HUES64 (cell line): ENCODE measurements around the gene HTRA2.
A peak's percentile ranks its signal among the peaks of the same experiment; 100 is the strongest.

Source experiments
- H3K27ac ChIP-seq: 2 replicates; pipeline ENCODE4 v1.7.0; 2013; ENCODE audit warnings: low read depth, low read length, inconsistent platforms
- H3K27me3 ChIP-seq: 2 replicates; pipeline ENCODE4 v1.6.1; 2013; ENCODE audit warnings: mild to moderate bottlenecking, low read length; ENCODE audit not compliant: insufficient read depth
- H3K36me3 ChIP-seq: 2 replicates; pipeline ENCODE4 v1.6.1; 2013; ENCODE audit warnings: mild to moderate bottlenecking, low read length; ENCODE audit not compliant: insufficient read depth
- H3K4me1 ChIP-seq: 2 replicates; pipeline ENCODE4 v1.6.1; 2013; ENCODE audit warnings: mild to moderate bottlenecking, low read length, moderate library complexity; ENCODE audit not compliant: insufficient read depth
- H3K4me3 ChIP-seq: 2 replicates; pipeline ENCODE4 v1.5.1; 2013; ENCODE audit warnings: mild to moderate bottlenecking, low read length, moderate library complexity
- H3K9ac ChIP-seq: 2 replicates; pipeline ENCODE4 v1.6.1; 2013; ENCODE audit warnings: mild to moderate bottlenecking, low read depth, low read length
- H3K9me3 ChIP-seq: 2 replicates; pipeline ENCODE4 v1.6.1; 2013; ENCODE audit warnings: low read depth, low read length; ENCODE audit not compliant: insufficient read depth
- WGBS: fragments of 150-250, 120-280 bp; methylation state at CpG from one replicate; pipeline ENCODE4 v1.1.7; 2013; ENCODE audit warnings: missing lambda C conversion rate; 5-methylcytosine and 5-hydroxymethylcytosine counted together

HTRA2 gene

GRCh38 chr2:74493546-74493945, 36.2 kb upstream of the HTRA2 start:
- no peaks in the 10 kb centered on the region for H3K9me3 ChIP-seq
- 91% methylated on average over 3 of the region's 3 CpGs for WGBS
- peaks cover 45% of the 10 kb centered on the region for H3K36me3 ChIP-seq
- no peak overlapping the region for H3K9ac ChIP-seq
- H3K27ac ChIP-seq: no peak overlapping the region
- H3K27me3 ChIP-seq: peaks cover 37% of the 10 kb centered on the region
- H3K4me1 ChIP-seq: no peaks in the 10 kb centered on the region
- no peak overlapping the region for H3K4me3 ChIP-seq

GRCh38 chr2:74495440-74495839, 34.3 kb upstream of the HTRA2 start:
- no peak overlapping the region for H3K27ac ChIP-seq
- 80% methylated on average over 1 of the region's 1 CpG for WGBS
- H3K36me3 ChIP-seq: peaks cover 38% of the 10 kb centered on the region
- no peaks in the 10 kb centered on the region for H3K9me3 ChIP-seq
- H3K4me3 ChIP-seq: no peak overlapping the region
- no peak overlapping the region for H3K9ac ChIP-seq
- peaks cover 56% of the 10 kb centered on the region for H3K27me3 ChIP-seq
- H3K4me1 ChIP-seq: peaks cover 7% of the 10 kb centered on the region

- peaks cover 74% of the 10 kb centered on the region for H3K27me3 ChIP-seq
- peaks cover 15% of the 10 kb centered on the region for H3K4me1 ChIP-seq
- H3K27ac ChIP-seq: no peak overlapping the region
- 73% methylated on average over 19 of the region's 19 CpGs for WGBS
- no peaks in the 10 kb centered on the region for H3K9me3 ChIP-seq
- H3K4me3 ChIP-seq: peak overlapping the region; percentile 46
- peaks cover 21% of the 10 kb centered on the region for H3K36me3 ChIP-seq
- no peak overlapping the region for H3K9ac ChIP-seq
Measured at GRCh38 chr2:74496997-74497776, 32.5 kb upstream of the HTRA2 start.

DNA sequence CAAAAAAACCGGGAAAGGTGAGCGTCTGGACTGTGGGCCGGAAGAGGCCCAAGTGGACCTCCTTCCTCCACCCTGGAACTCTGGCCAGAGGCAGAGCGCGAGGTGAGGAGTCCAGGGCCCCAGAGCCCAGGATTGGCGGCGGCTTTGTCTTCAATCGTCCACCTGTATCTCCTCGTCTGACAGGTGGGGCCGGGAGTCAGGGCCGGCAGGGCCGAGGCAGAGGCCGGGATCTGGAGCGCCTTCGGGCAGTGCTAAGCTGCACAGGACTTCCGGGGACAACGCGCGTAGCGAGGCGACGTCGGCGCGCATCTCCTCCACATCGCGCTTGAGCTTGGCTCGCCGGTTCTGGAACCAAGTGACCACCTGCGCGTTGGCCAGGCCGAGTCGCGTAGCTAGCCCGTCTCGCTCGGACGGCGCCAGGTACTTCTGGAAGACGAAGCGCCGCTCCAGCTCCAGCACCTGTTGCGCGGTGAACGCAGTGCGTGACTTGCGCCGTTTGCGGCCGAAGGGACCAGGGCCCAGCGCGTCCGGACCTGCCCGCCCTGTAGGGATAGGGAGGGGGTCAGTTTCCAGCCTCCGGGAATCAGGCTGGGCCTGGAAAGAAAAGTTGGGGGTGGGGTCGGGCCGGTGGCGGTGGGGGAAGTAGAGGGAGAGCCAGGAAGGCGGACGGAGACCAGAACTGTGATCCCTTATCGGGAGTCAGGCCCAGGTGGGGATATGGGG, 31.8 kb upstream of the HTRA2 start:
- Histone ChIP-seq H3K27ac (no peak overlapping the region), H3K27me3 (peaks cover 81% of the 10 kb centered on the region), H3K9me3 (no peaks in the 10 kb centered on the region), H3K4me1 (peaks cover 15% of the 10 kb centered on the region), H3K4me3 (peak overlapping the region; percentile 46), H3K36me3 (peaks cover 13% of the 10 kb centered on the region), H3K9ac (no peak overlapping the region; the same call in 1 of the 2 replicates)
- 3% methylated on average over 61 of the region's 61 CpGs for WGBS

DNA sequence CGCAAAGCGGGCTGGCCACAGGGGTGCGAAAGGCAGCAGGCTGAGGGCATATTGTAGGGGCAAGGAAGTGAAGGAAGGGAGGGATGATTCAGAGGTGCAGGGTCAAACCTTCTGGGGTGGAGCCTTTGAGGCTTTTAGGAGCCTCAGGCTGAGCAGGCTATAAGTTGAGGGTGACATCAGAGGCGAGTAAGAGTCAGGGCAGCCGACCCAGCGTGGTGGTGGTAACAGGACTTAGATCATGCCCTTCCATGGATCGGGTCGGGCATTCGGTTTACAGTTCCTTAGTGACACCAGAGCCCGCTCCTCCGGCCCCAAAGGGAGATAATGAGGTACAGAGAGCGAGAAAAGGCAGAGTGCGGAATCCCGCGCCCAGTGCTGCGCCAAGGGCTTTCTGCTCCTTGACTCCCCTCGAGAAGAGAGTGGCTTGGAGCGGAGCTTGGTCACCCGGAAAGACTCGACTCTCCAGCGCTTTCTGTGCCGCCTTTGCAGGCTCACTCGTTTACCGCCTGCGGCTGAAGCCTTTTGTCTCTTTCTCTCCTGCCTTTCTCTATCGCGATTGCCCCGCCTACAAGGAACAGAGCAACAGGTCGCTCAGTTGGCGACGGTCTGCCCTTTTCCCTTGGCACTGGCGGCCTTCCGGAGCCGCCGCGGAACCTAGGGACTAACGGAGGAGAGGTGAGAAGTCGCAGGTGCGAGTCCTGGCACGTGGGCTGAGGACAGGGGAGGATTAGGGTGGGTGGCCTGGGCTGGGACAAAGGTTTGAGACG, 31.1 kb upstream of the HTRA2 start:
- 1% methylated on average over 41 of the region's 41 CpGs for WGBS
- Histone ChIP-seq H3K9ac (peak overlapping the region; percentile 22), H3K9me3 (no peaks in the 10 kb centered on the region), H3K27me3 (peaks cover 89% of the 10 kb centered on the region), H3K27ac (no peak overlapping the region), H3K4me1 (peaks cover 15% of the 10 kb centered on the region), H3K4me3 (peak overlapping the region; percentile 46), H3K36me3 (peaks cover 6% of the 10 kb centered on the region)

DNA sequence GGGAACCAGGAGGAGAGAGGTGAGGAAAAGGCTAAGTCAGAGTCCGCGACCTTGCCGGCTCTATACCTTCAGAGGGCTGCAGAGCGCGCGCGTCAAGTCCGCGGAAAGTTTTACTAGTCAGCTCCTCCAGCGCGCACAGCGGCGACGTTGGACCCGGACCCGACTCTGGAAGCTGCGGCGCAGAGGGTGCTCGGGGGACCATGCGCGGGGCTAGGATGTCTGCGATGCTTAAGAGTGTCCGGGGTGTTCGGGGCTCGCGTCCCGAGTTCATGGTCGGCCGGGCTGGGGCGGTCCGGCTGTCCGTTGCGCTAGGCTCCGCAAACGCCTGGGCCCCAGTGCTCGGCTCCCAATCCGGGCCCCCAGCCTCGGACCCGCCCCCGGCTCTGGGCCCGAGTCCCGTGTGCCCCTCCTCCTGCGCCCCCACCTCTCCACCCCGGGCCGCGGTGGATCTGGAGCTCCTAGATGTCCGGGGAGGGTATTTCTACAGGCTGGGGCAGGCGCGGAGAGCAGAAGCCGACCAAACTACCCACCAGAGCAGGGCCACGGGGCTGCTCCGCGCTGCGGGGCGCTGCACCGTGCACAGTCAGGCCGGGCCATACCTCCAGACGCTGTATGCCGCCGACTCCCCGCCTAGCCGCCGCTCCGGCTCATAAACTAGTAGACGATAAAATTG, 30.3 kb upstream of the HTRA2 start, which contains the start of gene LBX2:
TSS of gene LBX2 (minus strand) at position 337 of the 673 bp plus-strand sequence. CDS start at position 271, 66 bp downstream.
- Histone ChIP-seq H3K27me3 (peaks cover 96% of the 10 kb centered on the region), H3K27ac (no peak within 1 kb of the TSS), H3K9me3 (no peaks in the 10 kb centered on the region), H3K4me3 (peak within 1 kb of the TSS; percentile 46), H3K36me3 (no peaks in the 10 kb centered on the region), H3K4me1 (peaks cover 21% of the 10 kb centered on the region), H3K9ac (peak within 1 kb of the TSS; percentile 22)
- WGBS: 1% methylated on average over 65 of the region's 65 CpGs

DNA sequence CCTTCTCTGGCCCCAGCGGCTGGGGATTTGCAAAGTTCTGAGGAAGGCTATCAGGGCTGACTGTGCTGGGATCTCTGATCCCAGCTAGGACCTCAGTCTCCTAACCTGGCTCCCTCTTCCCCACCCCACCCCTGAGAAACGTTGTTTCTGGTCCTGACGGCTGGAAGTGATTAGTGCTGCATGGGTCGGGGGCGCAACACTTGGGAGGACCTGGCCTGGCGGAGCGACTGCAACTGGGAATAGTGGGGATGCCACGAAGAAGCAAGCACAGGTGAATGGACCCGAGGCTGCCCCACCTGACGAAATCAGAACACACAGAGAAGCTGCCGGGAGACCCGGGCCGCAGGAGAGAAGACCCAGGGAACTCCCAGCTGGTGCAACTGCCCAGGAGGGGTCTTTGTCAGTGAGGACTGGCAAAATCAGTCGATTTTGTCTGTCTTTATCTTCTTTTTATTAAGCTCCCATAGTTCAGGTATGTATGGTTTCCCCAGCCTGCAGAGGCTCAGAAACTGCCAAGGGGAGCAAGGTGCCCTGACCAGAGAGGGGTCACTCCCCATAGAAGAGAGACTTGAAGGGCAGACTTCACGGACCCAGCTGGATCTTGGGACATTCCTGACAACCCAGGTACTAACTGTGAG, 29.7 kb upstream of the HTRA2 start:
- WGBS: 30% methylated on average over 15 of the region's 15 CpGs
- peak overlapping the region; percentile 46 for H3K4me3 ChIP-seq
- H3K4me1 ChIP-seq: peaks cover 21% of the 10 kb centered on the region
- peaks cover 100% of the 10 kb centered on the region for H3K27me3 ChIP-seq
- peaks cover 5% of the 10 kb centered on the region; the same call in 1 of the 2 replicates for H3K36me3 ChIP-seq
- H3K9ac ChIP-seq: no peak overlapping the region
- no peak overlapping the region for H3K27ac ChIP-seq
- no peaks in the 10 kb centered on the region for H3K9me3 ChIP-seq

GRCh38 chr2:74500578-74500946, 29.2 kb upstream of the HTRA2 start:
- H3K36me3 ChIP-seq: peaks cover 10% of the 10 kb centered on the region
- H3K9ac ChIP-seq: no peak overlapping the region
- H3K9me3 ChIP-seq: no peaks in the 10 kb centered on the region
- peaks cover 21% of the 10 kb centered on the region for H3K4me1 ChIP-seq
- no peak overlapping the region for H3K4me3 ChIP-seq
- peaks cover 100% of the 10 kb centered on the region for H3K27me3 ChIP-seq
- no peak overlapping the region for H3K27ac ChIP-seq

- no peaks in the 10 kb centered on the region for H3K9me3 ChIP-seq
- H3K9ac ChIP-seq: no peak overlapping the region
- peaks cover 93% of the 10 kb centered on the region for H3K27me3 ChIP-seq
- peaks cover 22% of the 10 kb centered on the region for H3K4me1 ChIP-seq
- no peak overlapping the region for H3K27ac ChIP-seq
- peak overlapping the region; percentile 62; the same call in 1 of the 2 replicates for H3K4me3 ChIP-seq
- peaks cover 14% of the 10 kb centered on the region for H3K36me3 ChIP-seq
- 45% methylated on average over 17 of the region's 18 CpGs for WGBS
Measured at GRCh38 chr2:74501335-74502071, 28.2 kb upstream of the HTRA2 start.
